ENCODE data around the gene SDK1.

The SDK1 gene

GRCh38 chr7:3832199-3832598, 531.1 kb downstream of the SDK1 start:
- no peak for DNase-seq

GRCh38 chr7:3835109-3835508, 534.1 kb downstream of the SDK1 start:
- DNase-seq = no peak

- DNase-seq = no peak
Measured at GRCh38 chr7:3836855-3837254, 535.8 kb downstream of the SDK1 start.

- DNase-seq = no peak
Measured at GRCh38 chr7:3844540-3845151, 543.6 kb downstream of the SDK1 start.

- no peak for DNase-seq
Measured at GRCh38 chr7:3846738-3847137, 545.7 kb downstream of the SDK1 start.

GRCh38 chr7:3847336-3847735, 546.3 kb downstream of the SDK1 start:
- no peak for DNase-seq

- no peak for DNase-seq
Measured at GRCh38 chr7:3859431-3859830, 558.4 kb downstream of the SDK1 start.

- no peak for DNase-seq
Measured at GRCh38 chr7:3860932-3861331, 559.9 kb downstream of the SDK1 start.

GRCh38 chr7:3861386-3861785, 560.3 kb downstream of the SDK1 start:
- DNase-seq = no peak

- DNase-seq = no peak
Measured at GRCh38 chr7:3861941-3862340, 560.9 kb downstream of the SDK1 start.

GRCh38 chr7:3862774-3863173, 561.7 kb downstream of the SDK1 start:
- no peak for DNase-seq

- no peak for DNase-seq
Measured at GRCh38 chr7:3866277-3866676, 565.2 kb downstream of the SDK1 start.

GRCh38 chr7:3867863-3868262, 566.8 kb downstream of the SDK1 start:
- no peak for DNase-seq

- no peak for DNase-seq
Measured at GRCh38 chr7:3879355-3880075, 578.5 kb downstream of the SDK1 start.

GRCh38 chr7:3880228-3880987, 579.4 kb downstream of the SDK1 start:
- DNase-seq = no peak

- DNase-seq = no peak
Measured at GRCh38 chr7:3882782-3883181, 581.7 kb downstream of the SDK1 start.

GRCh38 chr7:3884543-3884942, 583.5 kb downstream of the SDK1 start:
- DNase-seq = no peak

GRCh38 chr7:3887096-3887690, 586.1 kb downstream of the SDK1 start:
- no peak for DNase-seq

- DNase-seq = no peak
Measured at GRCh38 chr7:3888096-3888495, 587.0 kb downstream of the SDK1 start.

GRCh38 chr7:3892157-3892556, 591.1 kb downstream of the SDK1 start:
- no peak for DNase-seq

- DNase-seq = no peak
Measured at GRCh38 chr7:3892686-3893085, 591.6 kb downstream of the SDK1 start.

GRCh38 chr7:3893151-3893788, 592.2 kb downstream of the SDK1 start:
- no peak for DNase-seq

GRCh38 chr7:3893789-3894153, 592.7 kb downstream of the SDK1 start:
- DNase-seq = no peak
